ENCODE data around the gene PRADC1.
A peak's percentile ranks its signal among the peaks of the same experiment; 100 is the strongest.
"Not testable (repeated sequence)": the region's sequence is repeated elsewhere in the genome, so short reads cannot be mapped to it uniquely, and the experiment has no call there.

PRADC1 gene

GRCh38 chr2:73263540-73264331 lies 30.7 kb upstream of the PRADC1 start:
- no peak overlapping the region for H3K4me3 ChIP-seq (ENCODE audit: low read depth, low read length)
- no peak for DNase-seq (ENCODE audit: low read depth)
- no peak for TF ChIP-seq CTCF (IDR thresholded peaks at IDR 0.05; ENCODE audit: insufficient read depth, low read depth, low read length, missing control alignments)

GRCh38 chr2:73262691-73263429 lies 29.8 kb upstream of the PRADC1 start:
- not testable (repeated sequence) for H3K4me3 ChIP-seq (ENCODE audit: low read depth, low read length); DNase-seq (ENCODE audit: low read depth)

DNA sequence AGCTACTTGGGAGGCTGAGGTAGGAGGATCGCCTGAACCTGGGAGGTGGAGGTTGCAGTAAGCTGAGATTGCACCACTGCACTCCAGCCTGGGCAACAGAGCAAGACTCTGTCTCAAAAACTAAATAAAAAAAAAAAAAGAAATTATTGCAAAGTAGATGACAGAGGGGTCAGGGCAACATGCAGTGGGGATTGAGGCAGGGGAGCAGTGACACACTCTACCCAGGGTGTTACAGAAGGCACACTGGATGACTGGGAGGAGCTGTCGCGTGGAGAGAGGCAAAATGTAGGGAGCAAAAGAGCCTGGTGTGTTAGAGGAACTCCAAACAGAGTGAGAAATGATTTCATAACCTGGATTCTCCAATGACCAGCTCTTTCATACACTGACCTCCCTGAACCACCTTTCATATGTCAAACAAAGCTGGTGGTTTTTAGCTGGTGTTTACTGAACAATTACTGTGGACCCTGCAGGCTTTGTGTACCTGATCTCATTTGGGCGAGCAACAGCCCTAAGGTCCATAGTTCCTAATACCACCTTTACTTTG lies 29.1 kb upstream of the PRADC1 start:
- H3K4me3 ChIP-seq (ENCODE audit: low read depth, low read length), result no peak overlapping the region
- no peak for DNase-seq (ENCODE audit: low read depth)
- no peak for TF ChIP-seq CTCF (IDR thresholded peaks at IDR 0.05; ENCODE audit: insufficient read depth, low read depth, low read length, missing control alignments)

- peak; percentile 35 for DNase-seq (ENCODE audit: low read depth)
- TF ChIP-seq CTCF (IDR thresholded peaks at IDR 0.05; ENCODE audit: insufficient read depth, low read depth, low read length, missing control alignments), result peak; percentile 14
- H3K4me3 ChIP-seq (ENCODE audit: low read depth, low read length), result no peak overlapping the region
Observed at GRCh38 chr2:73260338-73260984, 27.4 kb upstream of the PRADC1 start.

DNA sequence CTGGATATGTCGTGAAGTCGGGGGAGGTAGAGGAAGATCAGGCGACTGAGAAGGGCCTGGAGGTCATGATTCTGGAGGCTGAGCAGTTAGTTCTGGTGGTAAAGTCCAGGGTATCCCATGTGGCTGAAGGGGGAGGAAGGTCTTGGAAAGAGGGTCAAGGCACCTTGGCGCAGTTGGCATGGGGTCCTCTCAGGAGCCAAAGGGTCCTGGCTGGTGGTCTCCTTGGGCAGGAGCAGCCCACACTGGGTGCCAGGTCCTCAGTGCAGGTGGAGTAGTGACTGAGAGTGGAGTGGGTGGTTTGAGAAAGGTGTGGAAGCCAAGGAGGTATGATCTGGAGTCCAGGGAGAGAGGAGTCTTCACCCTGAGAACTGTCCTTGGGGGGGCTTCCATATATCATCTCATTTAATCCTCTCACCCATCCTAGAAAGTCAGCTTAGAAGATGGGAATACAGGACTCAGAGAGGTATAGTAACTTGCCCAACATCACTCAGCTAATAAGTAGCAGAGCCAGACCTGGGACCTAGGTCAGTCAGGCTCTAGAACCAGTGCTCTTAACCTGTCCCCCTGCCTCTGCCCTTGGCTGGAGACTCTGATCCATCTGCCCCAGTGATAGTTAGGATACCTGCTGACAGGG lies 26.8 kb upstream of the PRADC1 start:
- TF ChIP-seq CTCF (IDR thresholded peaks at IDR 0.05; ENCODE audit: insufficient read depth, low read depth, low read length, missing control alignments), result no peak
- no peak overlapping the region for H3K4me3 ChIP-seq (ENCODE audit: low read depth, low read length)
- no peak for DNase-seq (ENCODE audit: low read depth)

DNA sequence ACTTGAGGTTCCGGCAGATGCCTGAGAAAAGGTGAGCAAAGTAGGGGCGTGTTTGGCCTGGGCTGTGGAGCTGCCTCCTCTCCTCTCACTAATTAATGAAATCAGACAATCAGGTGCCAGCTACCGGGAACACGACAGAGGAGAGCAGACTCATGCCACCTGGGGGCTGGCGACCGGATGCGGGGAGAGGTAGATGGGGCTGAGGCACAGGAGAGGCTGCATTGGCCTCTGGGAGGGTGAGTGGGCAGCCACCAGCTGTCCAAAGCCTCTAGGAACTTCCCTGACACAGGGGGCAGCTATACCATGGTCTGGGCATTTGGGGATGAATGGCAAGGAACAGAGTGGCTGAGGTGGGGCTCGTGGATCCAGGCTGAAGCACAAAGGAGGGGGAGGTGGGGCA lies 26.2 kb upstream of the PRADC1 start:
- DNase-seq (ENCODE audit: low read depth), result no peak
- TF ChIP-seq CTCF (IDR thresholded peaks at IDR 0.05; ENCODE audit: insufficient read depth, low read depth, low read length, missing control alignments), result no peak
- H3K4me3 ChIP-seq (ENCODE audit: low read depth, low read length), result no peak overlapping the region

DNA sequence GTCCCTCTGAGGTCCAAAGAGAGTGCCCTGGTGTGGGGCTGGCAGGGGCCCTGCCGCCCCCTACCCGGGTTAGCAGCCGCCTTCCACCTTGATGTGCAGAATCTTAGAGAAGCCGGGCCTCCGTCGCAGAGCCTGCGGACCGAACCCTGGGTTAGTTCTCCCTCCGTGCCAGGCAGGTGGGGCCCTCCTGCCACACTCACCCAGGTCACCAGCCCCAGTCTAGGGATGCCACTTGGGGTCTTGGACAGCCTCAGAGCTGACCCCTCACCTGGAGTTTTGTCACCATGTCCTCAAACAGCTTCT lies 25.8 kb upstream of the PRADC1 start:
- no peak for TF ChIP-seq CTCF (IDR thresholded peaks at IDR 0.05; ENCODE audit: insufficient read depth, low read depth, low read length, missing control alignments)
- H3K4me3 ChIP-seq (ENCODE audit: low read depth, low read length), result no peak overlapping the region
- DNase-seq (ENCODE audit: low read depth), result no peak
